NCI-H748 (cell line): ENCODE measurements around the gene THAP4.
"Not testable (repeated sequence)": the region's sequence is repeated elsewhere in the genome, so short reads cannot be mapped to it uniquely, and the experiment has no call there.

Experiments
- DNase-seq: peaks from one replicate; lab custom pipeline; 2025; ENCODE audit not compliant: unreplicated experiment; lab: John Stamatoyannopoulos, UW

Gene THAP4

DNA sequence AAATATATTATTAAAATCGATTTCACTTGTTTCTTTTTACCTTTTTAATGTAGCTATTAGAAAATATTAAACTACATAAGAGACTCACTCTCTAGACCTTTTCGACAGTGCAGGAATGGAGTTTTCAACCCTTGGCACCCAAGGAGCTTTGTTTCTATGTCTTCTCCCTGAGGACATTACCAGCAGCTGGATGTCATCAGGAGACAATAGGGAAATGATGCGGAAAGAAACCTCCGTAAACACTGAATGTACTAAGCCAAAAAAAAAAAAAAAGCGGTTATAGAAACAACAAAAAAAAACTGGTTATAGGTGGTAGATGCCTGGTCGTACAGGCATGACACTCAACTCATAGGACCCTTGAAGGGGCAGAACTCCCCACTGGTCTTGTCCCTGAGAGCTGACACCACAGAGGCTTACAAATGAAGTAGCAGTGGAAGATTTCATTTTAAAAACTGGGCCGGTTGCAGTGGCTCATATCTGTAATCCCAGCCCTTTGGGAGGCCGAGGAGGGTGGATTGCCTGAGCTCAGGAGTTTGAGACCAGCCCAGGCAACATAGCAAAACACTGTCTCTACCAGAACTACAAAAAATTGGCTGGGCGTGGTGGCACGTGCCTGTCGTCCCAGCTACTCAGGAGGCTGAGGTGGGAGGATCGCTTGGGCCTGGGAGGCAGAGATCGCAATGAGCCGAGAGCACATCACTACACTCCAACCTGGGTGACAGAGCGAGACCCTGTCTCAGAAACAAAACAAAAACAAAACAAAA is 23.8 kb downstream of the THAP4 start:
- no peak for DNase-seq

DNA sequence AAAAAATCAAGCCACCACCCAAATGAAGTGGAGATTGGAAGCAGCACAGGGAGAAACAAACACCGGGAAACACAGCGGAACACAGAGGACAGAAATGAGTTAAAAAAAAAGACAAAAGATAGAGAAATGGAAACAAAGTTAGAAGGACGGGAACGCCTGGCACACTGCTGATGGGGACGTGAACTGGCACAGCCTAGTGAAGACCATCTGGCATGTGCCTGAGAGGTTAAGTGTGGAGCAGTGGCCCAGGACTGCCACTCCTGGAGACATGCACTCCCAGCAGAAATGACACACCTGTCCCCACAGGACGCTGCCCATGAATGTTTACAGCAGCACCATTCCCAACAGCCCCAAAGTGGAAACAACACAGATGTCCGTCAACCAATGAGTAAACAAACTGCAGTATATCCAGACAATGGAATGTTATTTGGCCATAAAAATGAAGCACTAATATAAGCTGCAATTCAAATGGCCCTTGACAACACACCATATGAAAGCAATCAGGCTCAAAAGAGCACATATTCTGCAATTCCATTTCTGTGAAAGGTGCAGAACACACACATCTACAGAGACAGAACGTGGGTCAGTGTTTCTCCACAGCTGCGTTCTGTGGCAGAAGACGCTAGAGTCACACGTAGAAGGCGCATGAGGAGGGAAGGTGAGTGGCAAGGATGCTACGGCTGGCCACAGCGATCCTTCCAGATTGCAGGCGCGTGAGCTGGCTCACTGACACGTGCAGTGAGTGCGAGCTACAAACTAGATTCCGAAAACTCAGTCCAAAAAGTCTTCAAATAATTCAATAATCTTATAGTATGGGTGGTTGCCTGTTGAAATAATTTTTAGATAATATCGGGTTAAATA is 24.6 kb downstream of the THAP4 start:
- DNase-seq: peak; percentile 81

DNA sequence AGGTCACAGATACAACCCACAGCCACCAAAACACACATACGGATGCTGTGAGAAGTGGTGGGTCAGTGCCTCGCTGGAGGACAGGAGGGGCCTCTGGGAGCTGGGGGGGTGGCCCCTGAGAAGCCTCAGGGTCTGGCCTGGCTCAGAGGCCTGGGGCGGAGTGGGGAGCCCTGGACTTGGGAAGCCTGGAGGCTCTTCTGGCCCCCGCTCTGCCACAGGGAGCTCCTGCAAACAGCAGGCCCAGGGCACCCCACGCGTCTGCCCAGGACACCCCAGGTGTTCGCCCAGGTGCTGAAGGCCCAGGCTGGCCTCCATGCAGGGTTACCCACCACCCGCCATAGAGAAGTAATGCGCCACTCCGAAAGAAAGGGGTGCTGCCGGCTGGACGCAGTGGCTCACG is 25.9 kb downstream of the THAP4 start:
- DNase-seq: no peak

DNA sequence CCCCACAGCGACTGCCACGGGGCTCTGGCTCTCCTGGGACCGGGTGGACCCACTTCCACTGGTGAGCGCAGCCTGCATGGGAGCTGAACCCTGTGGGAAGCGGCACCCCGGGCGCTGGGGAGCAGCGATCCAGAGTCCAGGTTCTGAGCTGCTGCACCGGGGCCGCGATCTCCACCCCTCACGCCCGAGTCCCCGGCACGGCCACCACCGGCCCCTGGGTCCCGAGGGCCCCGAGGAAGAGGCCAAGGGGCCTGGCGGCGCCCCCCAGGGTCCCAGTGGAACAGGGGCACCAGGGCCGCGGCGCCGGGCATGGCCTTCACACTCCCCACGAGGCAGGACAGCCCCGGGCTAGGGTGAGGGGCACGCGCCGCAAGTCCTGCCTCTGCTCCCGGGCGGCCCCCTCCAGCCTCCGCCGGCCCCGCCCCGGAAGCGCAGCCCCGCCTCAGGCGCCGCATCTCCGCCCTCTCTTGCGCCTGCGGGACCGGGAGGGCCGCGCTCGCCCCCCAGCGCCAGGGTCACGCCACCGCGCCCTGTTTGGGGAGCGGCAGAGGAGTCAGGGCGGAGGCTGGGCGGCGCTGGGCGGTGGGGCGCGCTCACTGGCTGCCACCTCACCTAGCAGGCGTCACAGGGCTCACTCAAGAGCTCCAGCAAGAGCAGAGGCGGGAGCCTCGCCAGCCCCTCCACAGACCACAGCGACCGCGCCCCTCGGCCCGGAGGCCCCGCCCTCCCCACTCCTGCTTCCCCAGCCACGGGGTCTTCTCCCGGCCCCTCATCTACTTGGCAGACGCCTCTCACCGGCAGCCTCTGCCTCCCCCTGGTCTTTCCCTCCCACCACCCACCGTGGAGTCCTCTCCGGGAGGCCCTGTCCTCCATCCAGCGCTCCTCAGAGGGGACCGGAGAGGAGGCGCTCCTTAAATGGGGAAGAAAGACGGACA is 26.8 kb downstream of the THAP4 start:
- DNase-seq: peak; percentile 94

DNA sequence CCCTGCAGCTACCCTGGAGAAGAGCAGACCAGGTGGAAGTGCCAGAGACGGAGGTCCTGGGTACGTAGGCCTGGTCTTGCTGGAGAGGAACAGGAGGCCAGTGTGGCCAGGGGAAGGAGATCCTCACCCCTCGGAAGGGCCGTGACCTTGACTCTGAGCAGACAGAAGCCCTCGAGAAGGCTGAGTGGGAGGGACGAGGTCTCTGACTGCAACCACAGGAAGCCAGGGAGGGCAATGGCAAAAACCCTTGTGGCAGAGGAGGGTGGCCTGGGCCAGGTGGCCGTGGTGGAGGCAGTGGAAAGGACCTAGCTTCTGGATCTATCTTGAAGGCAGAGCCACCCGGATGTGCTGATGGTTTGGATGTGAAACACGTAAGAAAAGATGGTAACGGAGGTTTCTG is 28.1 kb downstream of the THAP4 start:
- DNase-seq: no peak

DNA sequence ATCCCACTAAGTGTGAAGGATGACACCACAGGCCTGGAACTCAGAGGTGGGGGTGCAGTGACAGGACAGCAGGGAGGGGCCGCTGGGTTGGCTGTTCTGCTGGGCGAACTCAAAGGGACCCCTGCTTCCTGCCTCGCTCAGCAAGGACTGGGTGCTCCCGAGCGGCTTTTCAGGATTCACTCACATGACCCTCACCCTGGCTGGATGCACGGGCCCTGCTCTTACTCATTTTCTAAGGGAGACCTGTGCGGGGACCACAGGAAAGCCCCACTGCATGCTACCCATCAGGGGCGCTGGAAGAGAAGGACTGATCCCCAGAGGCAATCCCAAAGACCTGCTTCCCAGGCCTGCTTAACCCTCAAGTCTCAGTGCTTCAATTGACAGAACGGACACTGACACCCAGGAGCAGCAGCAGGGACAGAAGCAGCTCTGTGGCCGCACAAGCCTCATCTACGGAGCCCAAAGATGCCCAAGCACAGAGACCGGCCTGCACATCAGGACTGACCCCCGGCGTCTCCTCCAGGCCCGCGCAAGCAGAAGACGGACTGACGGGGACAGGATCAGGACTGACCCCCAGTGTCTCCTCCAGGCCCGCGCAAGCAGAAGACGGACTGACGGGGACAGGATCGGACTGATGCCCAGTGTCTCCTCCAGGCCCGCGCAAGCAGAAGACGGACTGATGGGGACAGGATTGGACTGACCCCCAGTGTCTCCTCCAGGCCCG is 29.6 kb downstream of the THAP4 start:
- DNase-seq: no peak

DNA sequence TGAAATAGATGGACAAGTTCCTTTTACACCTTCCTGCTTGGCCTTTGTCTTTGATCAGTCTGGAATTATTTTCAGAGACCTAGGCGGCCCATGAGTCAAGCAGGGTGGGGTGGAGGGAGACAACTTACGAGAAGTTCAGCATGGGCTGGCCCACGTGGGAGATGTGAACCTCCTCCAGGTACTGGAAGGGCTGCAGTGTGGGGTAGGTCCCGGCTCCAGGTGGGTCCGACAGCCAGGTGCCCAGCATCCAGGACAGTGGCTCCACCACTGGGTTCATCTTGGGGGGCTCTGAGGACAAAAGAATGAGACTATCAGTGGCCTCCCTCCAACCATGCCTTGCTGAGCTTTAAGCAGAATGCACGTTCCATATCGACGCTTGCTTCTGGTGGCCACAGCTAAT is 30.8 kb downstream of the THAP4 start:
- no peak for DNase-seq

DNA sequence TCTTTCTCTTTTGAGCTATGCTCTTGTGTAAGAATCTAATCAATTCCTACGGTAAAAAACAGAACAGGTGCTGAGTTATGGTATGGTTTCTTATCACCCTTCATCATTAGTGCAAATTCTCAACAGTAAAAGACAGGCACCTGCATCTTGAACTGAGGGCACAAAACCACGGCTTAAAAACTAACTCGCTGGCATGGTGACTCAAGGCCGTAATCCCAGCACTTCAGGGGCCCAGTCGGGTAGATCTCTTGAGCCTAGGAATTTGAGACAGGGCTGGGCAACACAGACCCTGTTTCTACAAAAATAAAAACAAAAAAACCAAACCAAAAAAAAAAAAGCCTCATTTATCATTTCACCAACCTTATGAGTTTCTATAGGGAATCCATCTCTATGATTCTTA is 33.3 kb downstream of the THAP4 start:
- DNase-seq: no peak

DNA sequence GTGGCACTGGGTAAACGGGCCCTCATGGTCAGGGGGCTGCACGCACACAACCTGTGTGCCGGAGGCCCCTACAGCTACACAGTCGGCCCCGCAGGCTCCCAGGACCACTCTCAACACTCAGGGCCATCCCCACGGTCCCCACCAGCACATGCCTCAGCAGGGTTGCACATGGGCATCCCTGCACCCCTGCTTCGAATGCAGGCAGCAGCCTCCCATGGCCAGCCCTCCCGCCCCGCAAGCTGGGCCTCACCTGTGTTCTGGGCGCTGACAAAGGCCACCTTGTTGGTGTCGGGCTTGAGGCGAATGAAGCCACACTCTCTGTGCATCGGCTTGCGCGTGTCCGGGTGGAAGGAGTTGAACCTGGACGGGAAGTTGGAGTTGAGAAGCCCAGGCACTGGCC is 34.2 kb downstream of the THAP4 start:
- DNase-seq: no peak

DNA sequence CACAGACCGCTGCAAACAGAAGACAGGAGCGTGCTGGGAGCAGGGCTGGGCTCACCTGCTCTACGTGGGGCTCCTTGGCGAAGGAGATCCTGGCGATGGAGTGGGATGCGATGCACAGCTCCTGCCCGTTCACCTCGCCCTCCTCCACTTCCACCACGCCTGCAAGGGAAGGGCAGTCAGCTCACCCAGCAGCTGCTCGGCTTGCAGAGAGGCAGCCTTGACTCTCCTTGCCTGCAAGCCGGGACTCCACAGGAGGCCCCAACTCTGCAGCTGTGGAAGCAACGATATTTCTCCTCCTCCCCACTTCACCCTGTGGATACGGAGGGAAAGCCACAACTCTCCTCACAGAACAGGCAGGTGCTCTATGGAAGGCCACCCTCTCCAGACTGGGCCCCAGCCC is 35.1 kb downstream of the THAP4 start:
- no peak for DNase-seq

DNA sequence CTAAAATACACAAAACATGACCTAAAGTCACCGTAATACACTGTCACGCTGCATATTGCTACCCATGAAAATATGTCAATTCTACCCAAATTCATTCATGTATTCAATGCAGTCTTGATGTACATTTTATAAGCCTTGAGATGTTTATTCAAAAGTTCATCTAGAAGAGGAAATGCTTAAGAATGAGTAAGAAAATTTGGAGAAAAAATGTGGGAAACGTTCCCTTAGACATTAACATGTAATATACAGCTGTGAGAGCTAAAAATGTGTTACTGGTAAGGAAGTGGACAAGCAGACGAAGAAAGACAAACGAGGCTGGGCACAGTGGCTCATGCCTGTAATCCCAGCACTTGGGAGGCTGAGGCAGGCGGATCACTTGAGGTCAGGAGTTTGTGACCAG is 37.3 kb downstream of the THAP4 start:
- DNase-seq: no peak

DNA sequence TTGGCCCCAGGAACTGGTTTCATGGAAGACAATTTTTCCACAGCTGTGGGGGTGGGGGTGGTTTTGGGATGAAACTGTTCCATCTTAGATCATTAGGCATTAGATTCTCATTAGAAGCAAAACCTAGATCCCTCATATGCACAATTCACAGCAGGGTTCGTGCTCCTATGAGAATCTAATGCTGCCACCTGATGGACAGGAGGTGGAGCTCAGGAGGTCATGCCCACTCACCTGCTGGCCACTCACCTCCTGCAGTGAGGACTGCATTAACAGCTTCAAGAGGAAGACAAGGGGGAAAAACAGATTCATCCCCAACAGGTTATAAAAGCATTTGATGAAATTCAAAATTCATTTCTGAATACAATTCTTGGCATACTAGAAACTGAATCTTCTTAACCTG is 38.5 kb downstream of the THAP4 start:
- DNase-seq: peak; percentile 61

DNA sequence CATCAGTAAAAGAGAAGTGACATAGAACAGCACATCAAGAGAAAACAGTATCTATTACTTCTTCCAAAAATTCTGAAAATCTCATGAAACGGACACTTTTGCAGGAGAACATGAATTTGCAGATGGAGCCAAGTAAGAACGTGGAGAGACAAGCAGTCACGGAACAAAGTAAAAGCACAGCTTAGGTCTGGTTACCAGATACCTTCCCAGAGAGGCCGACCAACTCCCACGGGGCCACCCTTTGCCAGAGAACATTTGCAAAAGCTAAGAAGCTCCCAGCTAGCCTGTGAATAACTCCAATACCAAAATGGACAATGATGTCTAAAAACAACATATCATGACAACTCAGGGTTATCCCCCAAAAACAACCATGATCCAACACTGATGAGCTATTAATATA is 38.9 kb downstream of the THAP4 start:
- no peak for DNase-seq

DNA sequence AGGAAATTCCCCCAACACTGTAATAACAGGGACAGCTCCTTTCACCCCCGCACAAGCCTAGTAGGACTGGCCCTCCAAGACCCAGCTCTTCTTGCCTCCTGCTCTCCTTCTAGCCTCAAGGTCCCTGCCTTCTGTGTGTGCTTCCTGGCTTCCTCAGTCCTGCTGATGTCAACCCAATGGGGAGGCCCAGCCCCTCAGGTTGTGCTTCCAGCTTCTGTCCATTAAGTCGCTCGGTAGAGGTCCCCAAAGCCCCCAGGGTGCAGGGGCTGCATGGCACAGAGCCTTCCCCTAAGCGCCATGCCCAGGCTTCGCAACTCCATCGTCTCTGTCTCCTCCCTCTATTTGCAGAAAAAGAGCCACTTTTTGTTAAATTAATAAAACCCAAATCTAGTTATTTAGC is 39.4 kb downstream of the THAP4 start:
- no peak for DNase-seq

DNA sequence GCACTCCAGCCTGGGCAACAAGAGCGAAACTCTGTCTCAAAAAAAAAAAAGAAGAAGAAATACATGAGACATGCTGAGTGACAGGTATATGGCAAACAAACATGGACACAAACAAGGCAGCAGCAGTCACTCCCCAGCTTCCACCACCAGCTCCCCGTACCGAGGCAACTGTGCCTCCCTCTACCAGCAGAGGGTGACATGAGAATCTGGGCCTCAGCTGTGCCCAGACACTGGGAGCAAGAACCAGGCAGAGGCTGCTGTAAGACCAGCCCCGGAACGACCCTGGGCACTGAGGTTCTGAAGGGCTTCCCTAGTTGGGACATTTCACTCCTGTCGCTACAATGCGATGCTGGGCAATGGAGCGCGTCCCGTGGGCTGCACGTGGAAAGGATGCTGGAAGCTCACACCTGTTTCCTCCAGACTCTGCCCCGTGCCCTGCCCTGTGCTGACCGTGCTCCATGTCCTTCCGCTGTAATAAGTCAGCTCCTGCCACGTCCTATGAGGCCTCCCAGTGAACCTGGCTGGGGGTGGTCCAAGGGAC is 41.3 kb downstream of the THAP4 start:
- DNase-seq: no peak

DNA sequence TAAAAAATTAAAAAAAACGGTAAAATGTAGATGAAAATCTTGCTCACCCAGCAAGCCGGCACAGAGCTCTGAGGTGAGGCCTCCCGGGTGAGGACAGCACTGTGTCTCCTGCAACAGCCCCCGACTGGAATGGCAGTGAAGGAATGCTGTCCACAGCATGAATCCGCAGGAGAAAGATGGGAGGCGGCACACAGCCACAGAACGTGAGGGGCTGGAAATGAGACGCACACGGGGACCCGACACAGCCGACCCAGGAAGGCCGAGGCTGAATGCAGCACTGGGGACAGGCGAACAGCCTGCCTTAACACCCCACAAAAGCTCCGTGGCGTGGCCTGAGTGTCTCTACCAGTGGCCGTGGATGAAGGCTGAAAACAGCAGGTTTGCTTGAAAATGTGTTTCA is 43.7 kb downstream of the THAP4 start:
- no peak for DNase-seq

DNA sequence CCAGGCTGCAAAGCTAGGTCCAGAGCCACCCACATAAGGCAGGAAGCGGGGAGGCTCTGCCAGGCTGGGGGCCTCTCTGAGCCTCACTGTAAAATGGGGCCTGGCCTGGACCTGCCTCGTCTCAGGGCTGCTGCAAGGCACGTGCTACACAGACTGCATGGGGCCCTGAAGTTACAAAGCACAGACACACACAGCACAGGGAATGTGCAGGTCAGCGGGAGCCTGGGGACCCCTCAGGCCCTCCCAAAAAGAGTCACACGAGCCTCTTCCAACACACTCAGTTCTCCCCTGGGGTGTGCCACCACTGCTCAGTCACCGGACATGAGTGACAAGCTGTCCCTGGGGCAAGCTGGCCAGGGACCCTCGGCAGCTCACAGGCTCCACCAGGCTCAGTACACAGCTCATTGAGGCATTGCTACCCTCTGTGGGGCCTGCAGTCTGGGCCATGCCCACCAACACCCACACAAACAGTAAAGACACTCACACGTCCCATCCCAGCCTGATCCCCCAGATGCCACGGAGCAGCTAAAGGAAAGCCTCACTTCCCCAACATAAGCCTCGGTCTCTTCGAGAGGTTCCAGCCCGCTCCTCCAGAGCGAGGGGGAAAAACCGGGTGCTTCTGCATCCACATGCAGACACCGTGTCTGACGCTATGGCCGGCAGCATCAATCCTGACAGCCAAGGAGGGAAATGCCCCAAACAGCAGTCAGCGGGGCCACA is 44.7 kb downstream of the THAP4 start:
- no peak for DNase-seq

DNA sequence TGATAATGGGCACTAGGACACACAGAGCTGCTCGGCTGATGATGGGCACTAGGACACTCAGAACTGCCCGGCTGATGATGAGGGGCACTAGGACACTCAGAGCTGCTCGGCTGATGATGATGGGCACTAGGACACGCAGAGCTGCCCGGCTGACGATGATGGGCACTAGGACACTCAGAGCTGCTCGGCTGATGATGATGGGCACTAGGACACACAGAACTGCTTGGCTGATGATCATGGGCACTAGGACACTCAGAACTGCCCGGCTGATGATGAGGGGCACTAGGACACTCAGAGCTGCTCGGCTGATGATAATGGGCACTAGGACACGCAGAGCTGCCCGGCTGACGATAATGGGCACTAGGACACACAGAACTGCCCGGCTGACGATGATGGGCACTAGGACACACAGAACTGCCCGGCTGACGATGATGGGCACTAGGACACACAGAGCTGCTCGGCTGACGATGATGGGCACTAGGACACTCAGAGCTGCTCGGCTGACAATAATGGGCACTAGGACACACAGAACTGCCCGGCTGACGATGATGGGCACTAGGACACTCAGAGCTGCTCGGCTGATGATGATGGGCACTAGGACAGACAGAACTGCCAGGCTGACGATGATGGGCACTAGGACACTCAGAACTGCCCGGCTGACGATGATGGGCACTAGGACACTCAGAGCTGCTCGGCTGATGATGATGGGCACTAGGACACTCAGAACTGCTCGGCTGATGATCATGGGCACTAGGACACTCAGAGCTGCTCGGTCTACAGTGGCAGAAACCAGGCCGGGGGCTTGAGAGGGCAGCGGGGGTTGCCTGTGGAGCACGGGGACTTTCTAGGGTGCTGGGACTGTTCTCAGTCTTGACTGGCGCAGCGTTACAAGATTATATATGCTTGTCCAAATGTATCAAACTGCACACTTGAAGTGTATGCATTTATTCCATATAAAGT is 46.2 kb downstream of the THAP4 start:
- not testable (repeated sequence) for DNase-seq

DNA sequence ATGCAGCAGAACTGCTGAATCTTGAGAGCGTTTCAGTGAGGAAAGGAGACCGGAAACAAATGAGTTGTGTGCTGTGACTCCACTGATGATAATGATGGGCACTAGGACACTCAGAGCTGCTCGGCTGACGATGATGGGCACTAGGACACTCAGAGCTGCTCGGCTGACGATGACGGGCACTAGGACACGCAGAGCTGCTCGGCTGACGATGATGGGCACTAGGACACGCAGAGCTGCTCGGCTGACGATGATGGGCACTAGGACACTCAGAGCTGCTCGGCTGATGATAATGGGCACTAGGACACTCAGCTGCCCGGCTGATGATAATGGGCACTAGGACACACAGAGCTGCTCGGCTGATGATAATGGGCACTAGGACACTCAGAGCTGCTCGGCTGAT is 47.1 kb downstream of the THAP4 start:
- not testable (repeated sequence) for DNase-seq
